T47D (cell line): ENCODE results near the gene GPRIN1.
A peak's percentile ranks its signal among the peaks of the same experiment; 100 is the strongest.
"Not testable (repeated sequence)": the region's sequence is repeated elsewhere in the genome, so short reads cannot be mapped to it uniquely, and the experiment has no call there.

Experiments
- DNase-seq, 2 experiments: peaks; one replicate each; pipeline versions ENCODE4 v3.0.0 to v3.0.0-alpha.2; 2011 to 2012; ENCODE audit warnings: low read depth in 1 of 2, low spot score in 1 of 2
- JUND ChIP-seq: IDR thresholded peaks from 2 replicates; pipeline ENCODE4 v1.6.1; 2012; ENCODE audit warnings: low read depth
- in situ Hi-C: cut with HindIII; loops from 2 replicates; pipeline ENCODE4 v1.10.0; 2016; ENCODE audit warnings: low sequenced_read_pairs, low pct_unique_long_range_greater_than_20kb

Gene GPRIN1

DNA sequence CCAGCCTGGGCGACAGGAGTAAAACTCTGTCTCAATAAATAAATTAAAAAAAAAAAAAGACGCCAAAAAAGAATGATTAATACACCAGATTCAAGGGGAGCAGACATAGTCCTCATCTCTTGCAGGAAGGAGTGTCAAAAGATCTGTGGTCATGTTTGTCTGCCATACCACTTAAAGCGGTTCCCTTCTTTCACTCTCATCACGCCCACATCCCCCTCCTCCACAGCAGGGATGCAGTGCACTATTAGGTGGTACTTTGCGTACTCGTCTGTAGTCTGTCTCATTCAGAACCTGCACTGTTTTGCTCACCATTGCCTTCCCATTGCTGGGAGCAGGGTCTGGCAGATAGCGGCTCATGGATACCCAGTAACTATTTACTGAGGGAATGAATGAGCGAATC is 49.6 kb downstream of the GPRIN1 start:
- in situ Hi-C loops: no loop called here
- no peak for TF ChIP-seq JUND
- DNase-seq: no peak

DNA sequence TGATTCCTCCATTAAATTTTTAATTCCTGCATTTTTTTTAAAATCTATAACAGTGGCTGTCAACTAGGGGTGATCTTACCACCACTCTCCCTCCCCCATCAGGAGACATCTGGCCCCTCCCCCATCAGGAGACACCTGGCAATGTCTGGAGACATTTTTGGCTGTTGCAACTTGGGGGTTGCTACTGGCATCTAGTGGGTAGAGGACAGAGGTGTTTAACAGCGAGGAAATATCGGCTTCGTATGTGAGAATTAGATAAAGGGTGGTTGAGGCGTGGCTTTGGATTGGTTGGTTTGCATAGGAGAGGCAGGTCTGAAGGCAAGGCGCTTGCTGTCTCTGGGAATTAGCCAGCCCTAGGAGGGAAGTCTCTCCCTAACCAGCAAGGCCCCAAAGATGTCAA is 50.3 kb downstream of the GPRIN1 start:
- DNase-seq: peak in 1 of 2 experiments; percentile 36
- in situ Hi-C loops: no loop called here
- TF ChIP-seq JUND: no peak

- in situ Hi-C loops: no loop called here
- DNase-seq: no peak
- no peak for TF ChIP-seq JUND
Measured at GRCh38 chr5:176557846-176558245, 52.1 kb downstream of the GPRIN1 start.

DNA sequence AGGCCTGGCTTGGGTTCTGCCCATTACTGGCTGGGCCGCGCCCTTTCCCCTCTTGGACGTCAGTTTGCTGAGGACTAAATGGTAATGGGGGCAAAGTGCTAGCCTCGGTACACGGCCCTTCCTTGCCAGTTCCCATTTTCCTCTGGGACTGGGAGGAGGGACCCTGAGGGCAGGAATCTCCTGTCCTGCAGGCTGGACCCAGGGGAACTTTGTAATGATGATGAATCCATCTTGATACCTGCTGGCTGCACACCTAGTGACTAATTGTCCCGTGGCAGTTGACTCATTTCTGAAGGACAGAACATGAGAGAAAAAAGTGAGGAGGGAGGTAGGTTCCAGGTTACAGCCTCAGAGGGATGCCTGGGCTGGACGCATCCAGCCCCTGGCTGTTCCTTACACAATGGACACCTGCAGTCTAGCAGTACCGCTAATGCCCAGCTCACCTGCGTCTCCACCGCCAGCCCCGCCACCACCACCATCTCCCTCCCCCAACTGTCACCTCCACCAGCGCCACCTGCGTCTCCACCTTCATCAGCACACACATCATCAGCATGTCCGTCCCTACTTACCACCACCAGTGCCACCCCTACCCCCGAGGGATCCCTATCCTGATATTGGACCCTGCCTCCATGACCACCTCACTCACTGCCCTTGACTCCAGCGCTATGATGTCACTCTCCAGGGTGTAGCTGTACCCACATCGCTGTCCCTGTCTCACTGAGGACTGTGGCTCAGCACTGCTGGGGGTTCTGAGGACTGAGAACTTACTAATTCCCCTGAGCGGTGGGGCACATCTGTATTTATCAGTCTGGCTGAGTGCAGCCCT is 56.5 kb downstream of the GPRIN1 start:
- in situ Hi-C loops: no loop called here
- no peak for TF ChIP-seq JUND
- no peak for DNase-seq

DNA sequence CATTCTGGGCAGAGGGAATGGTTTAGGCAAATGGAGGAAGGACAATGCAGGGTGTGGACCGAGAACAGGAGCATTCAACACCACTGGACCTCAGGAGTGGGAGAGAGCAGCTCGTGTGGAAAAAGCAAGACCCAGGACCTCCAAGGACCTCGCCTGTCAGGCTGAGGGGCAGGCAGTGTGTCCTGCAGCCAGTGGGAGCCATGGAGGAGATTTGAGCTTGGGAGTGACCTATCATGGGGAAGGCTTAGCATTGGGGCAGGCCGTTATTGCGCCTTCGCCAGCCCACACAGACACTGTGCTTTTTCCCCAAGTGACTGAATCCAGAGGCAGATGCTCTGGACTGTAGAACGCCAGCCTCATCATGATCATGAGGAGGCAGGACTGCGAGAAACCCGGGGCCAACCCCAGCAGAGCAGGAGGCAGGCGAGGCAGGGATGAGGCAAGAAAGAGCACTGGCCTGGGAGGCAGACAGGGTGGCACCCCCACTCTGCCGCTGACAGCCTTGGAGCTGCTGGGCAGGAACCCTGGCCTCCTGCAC is 57.6 kb downstream of the GPRIN1 start:
- no peak for DNase-seq
- TF ChIP-seq JUND: no peak
- in situ Hi-C loops: no loop called here

DNA sequence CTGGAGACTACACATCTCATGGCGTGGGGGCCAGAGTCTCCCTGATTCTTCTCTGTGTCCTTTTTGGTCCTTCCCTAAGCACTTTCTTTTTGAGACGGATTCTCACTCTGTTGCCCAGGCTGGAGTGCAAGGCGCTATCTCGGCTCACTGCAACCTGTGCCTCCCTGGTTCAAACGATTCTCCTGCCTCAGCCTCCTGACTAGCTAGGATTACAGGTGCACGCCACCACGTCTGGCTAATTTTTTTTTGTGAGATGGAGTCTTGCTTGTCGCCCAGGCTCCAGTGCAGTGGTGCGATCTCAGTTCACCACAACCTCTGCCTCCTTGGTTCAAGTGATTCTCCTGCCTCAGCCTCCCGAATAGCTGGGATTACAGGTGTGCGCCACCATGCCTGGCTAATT is 59.0 kb downstream of the GPRIN1 start:
- in situ Hi-C loops: not testable (repeated sequence)

DNA sequence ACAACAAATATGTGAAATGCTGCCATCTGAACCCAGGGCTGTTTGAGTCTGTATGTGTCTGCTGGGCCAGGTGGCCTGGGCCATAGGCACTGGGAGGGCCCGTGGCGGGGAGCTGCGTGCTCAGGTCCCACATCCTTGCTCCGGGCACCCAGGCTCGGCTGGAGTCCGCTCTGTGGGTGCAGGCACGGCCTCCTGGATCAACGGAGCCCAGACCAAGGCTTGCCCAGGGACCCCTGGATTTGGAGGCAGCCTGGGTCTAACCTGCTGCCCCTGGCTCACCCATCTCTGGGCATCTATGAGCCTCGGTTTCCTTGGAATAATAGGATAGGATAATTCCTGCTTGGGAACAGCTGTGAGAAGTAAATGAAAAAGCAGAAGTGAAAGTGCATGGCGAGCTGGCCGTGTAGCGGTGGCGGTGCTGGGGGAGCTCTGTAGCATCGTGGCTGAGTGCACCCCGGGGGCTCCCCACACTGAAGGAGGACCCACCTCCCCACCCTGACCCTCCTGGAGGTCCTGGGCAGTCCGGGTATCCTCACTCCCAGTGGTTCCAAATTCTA is 59.6 kb downstream of the GPRIN1 start:
- in situ Hi-C loops: no loop called here
- no peak for DNase-seq
- TF ChIP-seq JUND: no peak

More for the DNA sequence above, 59.0 kb downstream of the GPRIN1 start:
- DNase-seq: not testable (repeated sequence)

DNA sequence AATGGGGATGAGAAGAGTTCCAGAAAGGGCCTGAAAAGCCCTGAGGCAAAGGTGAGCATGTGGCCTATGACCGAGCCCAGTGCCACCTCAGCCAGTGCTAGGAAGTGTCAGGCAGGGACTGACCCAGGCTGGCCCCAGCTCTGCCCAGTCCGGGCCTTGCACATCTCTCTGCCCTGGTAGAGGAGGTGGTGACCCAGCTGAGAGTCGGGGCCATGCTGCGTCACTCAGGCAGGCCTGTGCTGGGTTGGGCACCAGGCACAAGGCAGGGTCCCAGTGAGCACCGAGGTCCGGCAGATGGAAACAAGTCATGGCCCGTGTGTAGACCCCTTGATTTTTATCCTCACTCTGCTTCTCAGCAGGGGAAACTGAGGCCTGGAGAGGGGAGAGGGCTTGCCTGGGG is 60.1 kb downstream of the GPRIN1 start:
- TF ChIP-seq JUND: no peak
- in situ Hi-C loops: no loop called here
- DNase-seq: no peak

DNA sequence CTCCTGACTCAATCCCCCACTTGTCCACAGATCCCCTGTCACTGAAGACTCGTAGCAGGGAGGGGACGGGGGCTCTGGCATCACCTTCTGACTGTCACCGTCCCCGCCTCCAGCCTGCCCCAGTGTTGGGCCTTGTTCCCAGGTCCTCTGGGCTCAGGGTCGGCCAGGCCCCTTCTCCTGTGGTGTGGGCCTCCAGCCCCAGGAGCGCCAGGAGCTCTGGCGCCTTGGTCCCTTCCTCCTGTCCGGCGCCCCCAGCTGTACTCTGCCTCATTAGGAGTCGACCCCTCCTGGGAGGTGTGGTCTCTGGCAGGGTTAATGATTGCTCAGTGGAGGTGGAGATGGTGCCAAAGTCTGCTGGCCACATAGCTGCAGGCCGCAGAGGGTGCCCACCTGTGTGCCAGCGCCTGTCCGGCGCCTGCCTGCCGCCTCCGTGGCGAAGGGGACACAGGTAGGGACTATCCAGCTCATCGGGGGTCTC is 61.0 kb downstream of the GPRIN1 start, which contains the start of gene CDHR2:
Gene CDHR2, plus strand, starts transcription at position 376 of the 478 bp plus-strand sequence. CDS start 16,011 bp downstream, outside the sequence.
- TF ChIP-seq JUND: no peak
- in situ Hi-C loops: no loop called here
- DNase-seq: no peak

GRCh38 chr5:176547802-176548201 is 62.2 kb downstream of the GPRIN1 start:
- in situ Hi-C loops: no loop called here

More at GRCh38 chr5:176547802-176548201, 62.2 kb downstream of the GPRIN1 start:
- no peak for DNase-seq
- no peak for TF ChIP-seq JUND
